ENCODE data around the gene ACAP3.

GRCh38 chr1:1262071-1262470 is 45.7 kb downstream of the ACAP3 start:
- TF ChIP-seq CTCF (conservative IDR thresholded peaks at IDR 0.05; ENCODE audit: low read length), result no peak
- no peak for TF ChIP-seq EZH2phosphoT487 (IDR thresholded peaks at IDR 0.05; ENCODE audit: borderline replicate concordance)

All from Loucy (cell line).